Measurements from ENCODE around the gene SOCS4.

DNA sequence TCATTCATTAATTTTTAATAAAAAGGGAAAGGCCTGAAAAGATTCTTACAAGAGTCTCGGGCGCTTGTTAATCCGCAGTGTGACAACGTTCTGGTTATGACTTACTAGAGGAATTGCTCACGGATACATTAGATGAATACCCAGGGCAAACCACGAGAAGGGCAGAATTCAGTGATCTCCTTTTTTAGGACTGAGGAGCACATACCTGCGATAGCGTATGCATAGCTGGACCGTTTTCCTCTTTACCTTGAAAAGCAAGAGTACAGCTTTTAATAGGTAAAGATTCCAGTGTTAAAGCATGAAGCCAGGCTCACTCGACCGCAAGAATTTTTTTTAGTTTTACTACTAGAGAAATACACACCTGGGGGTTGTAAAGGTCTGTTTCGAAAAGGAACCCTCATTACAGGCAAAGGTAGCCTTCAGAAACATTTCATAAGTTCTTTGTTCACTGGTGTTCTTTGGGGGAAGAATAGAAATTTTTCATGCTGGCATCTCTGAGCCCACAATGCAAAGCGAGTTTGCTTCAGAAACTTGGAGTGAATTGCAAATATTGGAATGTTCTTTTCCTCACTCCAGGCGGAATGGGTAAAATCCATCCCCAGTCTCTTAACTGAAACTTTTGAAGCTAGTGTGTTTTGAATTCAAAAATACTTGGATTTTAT, 25.4 kb downstream of the SOCS4 start:
- TF ChIP-seq, protein P1, sequence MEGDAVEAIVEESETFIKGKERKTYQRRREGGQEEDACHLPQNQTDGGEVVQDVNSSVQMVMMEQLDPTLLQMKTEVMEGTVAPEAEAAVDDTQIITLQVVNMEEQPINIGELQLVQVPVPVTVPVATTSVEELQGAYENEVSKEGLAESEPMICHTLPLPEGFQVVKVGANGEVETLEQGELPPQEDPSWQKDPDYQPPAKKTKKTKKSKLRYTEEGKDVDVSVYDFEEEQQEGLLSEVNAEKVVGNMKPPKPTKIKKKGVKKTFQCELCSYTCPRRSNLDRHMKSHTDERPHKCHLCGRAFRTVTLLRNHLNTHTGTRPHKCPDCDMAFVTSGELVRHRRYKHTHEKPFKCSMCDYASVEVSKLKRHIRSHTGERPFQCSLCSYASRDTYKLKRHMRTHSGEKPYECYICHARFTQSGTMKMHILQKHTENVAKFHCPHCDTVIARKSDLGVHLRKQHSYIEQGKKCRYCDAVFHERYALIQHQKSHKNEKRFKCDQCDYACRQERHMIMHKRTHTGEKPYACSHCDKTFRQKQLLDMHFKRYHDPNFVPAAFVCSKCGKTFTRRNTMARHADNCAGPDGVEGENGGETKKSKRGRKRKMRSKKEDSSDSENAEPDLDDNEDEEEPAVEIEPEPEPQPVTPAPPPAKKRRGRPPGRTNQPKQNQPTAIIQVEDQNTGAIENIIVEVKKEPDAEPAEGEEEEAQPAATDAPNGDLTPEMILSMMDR (IDR thresholded peaks at IDR 0.05) = no peak
- TF ChIP-seq POLR2A (IDR thresholded peaks at IDR 0.05) = no peak

Data from adrenal gland (tissue), 5 donors.